ENCODE results near the gene ZBTB16. TPM values are rescaled to one million over a fixed set of nuclear protein-coding genes. Genes with fewer than 3 reads are reported as not detected.

ZBTB16 gene
- polyA plus RNA-seq, 3 donors = 4.1 to 12.3 (median 8.3) TPM

- peaks cover 2% of the 10 kb centered on the region for H3K4me1 Mint-ChIP-seq
- no peaks in the 10 kb centered on the region for H3K27me3 Mint-ChIP-seq (ENCODE audit: low read depth in 3 of 3)
- Histone ChIP-seq H3K27me3 (ENCODE audit: control insufficient read depth in 2 of 2, insufficient read depth in 2 of 2, low read length in 2 of 2) (no peaks in the 10 kb centered on the region), H4K20me1 (ENCODE audit: insufficient read depth, low read length) (peaks cover 6% of the 10 kb centered on the region), H3K4me3 (replicated peaks in 1 of 3; ENCODE audit: low read depth in 2 of 3, low read length in 3 of 3) (no peak overlapping the region), H3K79me2 (ENCODE audit: insufficient read depth, low read length) (no peaks in the 10 kb centered on the region), H2AFZ (ENCODE audit: insufficient read depth, low read depth, low read length, poor library complexity, severe bottlenecking) (no peak overlapping the region), H3K36me3 (replicated peaks in 1 of 2; ENCODE audit: control insufficient read depth in 1 of 2, insufficient read depth in 2 of 2, low read length in 2 of 2) (no peaks in the 10 kb centered on the region), H3K4me2 (replicated peaks; ENCODE audit: extremely low read depth, low read length, poor library complexity, severe bottlenecking) (no peak overlapping the region), H3K4me1 (ENCODE audit: control insufficient read depth in 1 of 2, insufficient read depth in 2 of 2, low read length in 2 of 2) (no peaks in the 10 kb centered on the region), H3K9ac (ENCODE audit: insufficient read depth, low read length, poor library complexity, severe bottlenecking) (no peak overlapping the region), H3K27ac (ENCODE audit: low read depth in 1 of 2, low read length in 2 of 2) (no peak overlapping the region), H3K9me3 (replicated peaks in 1 of 2; ENCODE audit: control insufficient read depth in 1 of 2, insufficient read depth in 1 of 2, low read length in 2 of 2) (no peaks in the 10 kb centered on the region)
- peak overlapping the region in 1 of 7 donors; percentile 33 for H3K27ac Mint-ChIP-seq
- H3K9me3 Mint-ChIP-seq = no peaks in the 10 kb centered on the region
- DNase-seq = no peak
- H3K36me3 Mint-ChIP-seq = peaks cover 0 to 1% of the 10 kb centered on the region in 2 donors
- intact Hi-C loops (cut with micrococcal nuclease) = no loop called here
- H3K4me3 Mint-ChIP-seq = no peak overlapping the region
- WGBS (ENCODE audit: insufficient coverage) = 96% methylated on average over 3 of the region's 8 CpGs
- no peak for TF ChIP-seq CTCF (IDR thresholded peaks at IDR 0.05)
These were observed 142.6 kb downstream of the ZBTB16 start for GRCh38 chr11:114202011-114202609.

GRCh38 chr11:114207096-114207495 lies 147.6 kb downstream of the ZBTB16 start:
- Histone ChIP-seq H3K27ac (ENCODE audit: low read depth in 1 of 2, low read length in 2 of 2) (no peak overlapping the region), H3K9me3 (replicated peaks in 1 of 2; ENCODE audit: control insufficient read depth in 1 of 2, insufficient read depth in 1 of 2, low read length in 2 of 2) (no peaks in the 10 kb centered on the region), H4K20me1 (ENCODE audit: insufficient read depth, low read length) (peaks cover 13% of the 10 kb centered on the region), H3K9ac (ENCODE audit: insufficient read depth, low read length, poor library complexity, severe bottlenecking) (no peak overlapping the region), H3K36me3 (replicated peaks in 1 of 2; ENCODE audit: control insufficient read depth in 1 of 2, insufficient read depth in 2 of 2, low read length in 2 of 2) (no peaks in the 10 kb centered on the region), H3K27me3 (ENCODE audit: control insufficient read depth in 2 of 2, insufficient read depth in 2 of 2, low read length in 2 of 2) (no peaks in the 10 kb centered on the region), H3K4me1 (ENCODE audit: control insufficient read depth in 1 of 2, insufficient read depth in 2 of 2, low read length in 2 of 2) (peaks cover 7 to 10% of the 10 kb centered on the region in 2 donors), H3K4me2 (replicated peaks; ENCODE audit: extremely low read depth, low read length, poor library complexity, severe bottlenecking) (no peak overlapping the region), H3K4me3 (replicated peaks in 1 of 3; ENCODE audit: low read depth in 2 of 3, low read length in 3 of 3) (no peak overlapping the region), H3K79me2 (ENCODE audit: insufficient read depth, low read length) (no peaks in the 10 kb centered on the region), H2AFZ (ENCODE audit: insufficient read depth, low read depth, low read length, poor library complexity, severe bottlenecking) (no peak overlapping the region)
- no peaks in the 10 kb centered on the region for H3K27me3 Mint-ChIP-seq (ENCODE audit: low read depth in 3 of 3)
- peaks cover 14% of the 10 kb centered on the region for H3K4me1 Mint-ChIP-seq
- WGBS (ENCODE audit: insufficient coverage) = 78% methylated on average over 2 of the region's 4 CpGs
- TF ChIP-seq CTCF (IDR thresholded peaks at IDR 0.05) = no peak
- no peaks in the 10 kb centered on the region for H3K9me3 Mint-ChIP-seq
- intact Hi-C loops (cut with micrococcal nuclease) = no loop called here
- peaks cover 0 to 6% of the 10 kb centered on the region in 2 donors for H3K36me3 Mint-ChIP-seq
- H3K27ac Mint-ChIP-seq = peak overlapping the region in 2 of 7 donors; percentile 13 to 19
- no peak overlapping the region for H3K4me3 Mint-ChIP-seq
- no peak for DNase-seq
